Measurements from ENCODE around the gene HELZ.

GRCh38 chr17:67217446-67217845 is 27.6 kb downstream of the HELZ start:
- TF ChIP-seq, protein P1, sequence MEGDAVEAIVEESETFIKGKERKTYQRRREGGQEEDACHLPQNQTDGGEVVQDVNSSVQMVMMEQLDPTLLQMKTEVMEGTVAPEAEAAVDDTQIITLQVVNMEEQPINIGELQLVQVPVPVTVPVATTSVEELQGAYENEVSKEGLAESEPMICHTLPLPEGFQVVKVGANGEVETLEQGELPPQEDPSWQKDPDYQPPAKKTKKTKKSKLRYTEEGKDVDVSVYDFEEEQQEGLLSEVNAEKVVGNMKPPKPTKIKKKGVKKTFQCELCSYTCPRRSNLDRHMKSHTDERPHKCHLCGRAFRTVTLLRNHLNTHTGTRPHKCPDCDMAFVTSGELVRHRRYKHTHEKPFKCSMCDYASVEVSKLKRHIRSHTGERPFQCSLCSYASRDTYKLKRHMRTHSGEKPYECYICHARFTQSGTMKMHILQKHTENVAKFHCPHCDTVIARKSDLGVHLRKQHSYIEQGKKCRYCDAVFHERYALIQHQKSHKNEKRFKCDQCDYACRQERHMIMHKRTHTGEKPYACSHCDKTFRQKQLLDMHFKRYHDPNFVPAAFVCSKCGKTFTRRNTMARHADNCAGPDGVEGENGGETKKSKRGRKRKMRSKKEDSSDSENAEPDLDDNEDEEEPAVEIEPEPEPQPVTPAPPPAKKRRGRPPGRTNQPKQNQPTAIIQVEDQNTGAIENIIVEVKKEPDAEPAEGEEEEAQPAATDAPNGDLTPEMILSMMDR (IDR thresholded peaks at IDR 0.05; ENCODE audit: extremely low read depth in 1 of 2, insufficient read depth in 1 of 2, low read depth in 1 of 2, low read length in 2 of 2): no peak
- TF ChIP-seq MAX (IDR thresholded peaks at IDR 0.05; ENCODE audit: insufficient read depth, insufficient read length): no peak
